Bronchial epithelial cell (primary cell): ENCODE measurements around the gene CHST13. TPM values are rescaled to one million over a fixed set of nuclear protein-coding genes. Genes with fewer than 3 reads are reported as not detected.

Experiments
- DNase-seq: peaks from one replicate; pipeline ENCODE4 v3.0.0-alpha.2; 2010; ENCODE audit warnings: low read depth
- FAIRE-seq: peaks from 2 replicates; lab custom pipeline; 2011; peaks lifted over from hg19 to GRCh38; lab: Jason Lieb, UNC
- H3K27me3 ChIP-seq: 2 replicates; pipeline ENCODE4 v1.5.1; 2011; ENCODE audit warnings: low read length; ENCODE audit not compliant: control insufficient read depth, insufficient read depth
- H3K36me3 ChIP-seq: 2 replicates; pipeline ENCODE4 v1.5.1; 2011; ENCODE audit warnings: low read length; ENCODE audit not compliant: control insufficient read depth, insufficient read depth
- H3K4me3 ChIP-seq: 2 replicates; pipeline ENCODE4 v1.5.1; 2011; ENCODE audit warnings: mild to moderate bottlenecking, low read depth, low read length, control low read depth
- CTCF ChIP-seq: IDR thresholded peaks from 2 replicates; pipeline ENCODE4 v1.5.1; 2011; ENCODE audit warnings: mild to moderate bottlenecking, moderate library complexity, low read length, control low read depth, inconsistent platforms; ENCODE audit not compliant: insufficient read depth, severe bottlenecking
- total RNA-seq: library from RNA; depleted of rRNA; stranded (reverse); fragments of >200 nt; gene quantifications from 2 replicates; pipeline ENCODE4 v1.2.1, GENCODE V29; 2014

The CHST13 gene
- total RNA-seq, 1 donor from 2014 or later = not detected

- TF ChIP-seq CTCF = no peak
- FAIRE-seq (no peak), DNase-seq (no peak)
- Histone ChIP-seq H3K27me3 (peaks cover 11% of the 10 kb centered on the region), H3K36me3 (no peaks in the 10 kb centered on the region), H3K4me3 (no peak overlapping the region)
Measured at GRCh38 chr3:126519506-126520455, 4.2 kb upstream of the CHST13 start.

DNA sequence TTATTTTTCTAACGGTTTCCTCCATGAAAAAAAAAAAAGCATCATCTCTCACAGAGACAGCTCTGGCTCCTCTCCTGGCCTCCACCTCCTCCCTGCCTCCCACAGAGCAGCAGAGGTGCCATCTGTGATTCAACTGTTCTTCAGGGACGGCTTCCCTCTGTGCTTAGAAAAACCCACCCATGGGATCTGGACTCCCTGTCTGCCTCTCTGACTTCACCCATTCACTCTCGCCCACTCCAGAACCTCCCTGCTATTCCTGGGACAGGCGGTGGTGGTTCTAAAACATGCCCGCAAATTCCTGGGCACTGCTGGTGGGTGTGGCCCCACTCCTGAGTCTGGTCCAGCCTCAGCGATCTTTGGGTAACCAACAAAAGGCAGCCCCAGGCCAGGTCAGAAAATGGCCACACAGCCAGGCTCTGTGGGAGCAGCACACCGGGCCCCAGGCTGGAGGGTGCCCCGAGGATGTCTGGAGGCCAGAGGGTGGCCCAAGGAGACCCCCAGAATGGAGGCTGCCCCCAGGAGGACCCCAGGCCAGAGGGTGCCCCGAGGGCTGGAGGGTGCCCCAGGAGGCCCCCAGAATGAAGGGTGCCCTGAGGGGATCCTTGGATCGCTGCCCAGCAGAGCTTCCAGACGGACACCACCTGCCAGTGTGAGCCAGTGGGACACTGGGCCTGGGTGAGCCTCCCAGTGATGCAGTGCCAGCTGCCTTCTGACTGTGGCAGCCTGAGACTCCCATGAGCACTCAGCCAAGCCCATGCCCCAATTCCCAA lies 2.6 kb upstream of the CHST13 start:
- peaks cover 13% of the 10 kb centered on the region for H3K27me3 ChIP-seq
- DNase-seq (no peak), FAIRE-seq (no peak)
- no peak for TF ChIP-seq CTCF
- H3K36me3 ChIP-seq = no peaks in the 10 kb centered on the region
- no peak overlapping the region for H3K4me3 ChIP-seq

- FAIRE-seq (no peak), DNase-seq (peak; percentile 27)
- H3K4me3 ChIP-seq = no peak overlapping the region
- peak; percentile 83 for TF ChIP-seq CTCF
- H3K36me3 ChIP-seq = no peaks in the 10 kb centered on the region
- peaks cover 13% of the 10 kb centered on the region for H3K27me3 ChIP-seq
Measured at GRCh38 chr3:126522363-126522788, 1.6 kb upstream of the CHST13 start.

- Histone ChIP-seq H3K36me3 (no peaks in the 10 kb centered on the region), H3K4me3 (peak overlapping the region; percentile 18), H3K27me3 (peaks cover 13% of the 10 kb centered on the region)
- no peak for DNase-seq
- no peak for TF ChIP-seq CTCF
- no peak for FAIRE-seq
Measured at GRCh38 chr3:126524429-126524988, 554 bp downstream of the CHST13 start.

GRCh38 chr3:126525091-126525852 lies 1.3 kb downstream of the CHST13 start:
- Histone ChIP-seq H3K36me3 (no peaks in the 10 kb centered on the region), H3K4me3 (no peak overlapping the region), H3K27me3 (peaks cover 11% of the 10 kb centered on the region)
- no peak for DNase-seq
- TF ChIP-seq CTCF = no peak
- no peak for FAIRE-seq
